Ishikawa (cell line): Measurements from ENCODE around the gene ATP9A.

Experiments
- CEBPB ChIP-seq: IDR thresholded peaks from 2 replicates; pipeline ENCODE4 v1.6.1; 2012
- CREB1 ChIP-seq: IDR thresholded peaks from 2 replicates; pipeline ENCODE4 v1.6.1; 2012; ENCODE audit warnings: low read depth
- REST ChIP-seq: IDR thresholded peaks from 2 replicates; pipeline ENCODE4 v1.6.1; 2012; ENCODE audit warnings: low read depth, mild to moderate bottlenecking
- TAF1 ChIP-seq: IDR thresholded peaks from 2 replicates; pipeline ENCODE4 v1.6.1; 2012; ENCODE audit warnings: low read depth, mild to moderate bottlenecking
- TCF12 ChIP-seq: IDR thresholded peaks from 2 replicates; pipeline ENCODE4 v1.6.1; 2012; ENCODE audit warnings: low read depth
- YY1 ChIP-seq: IDR thresholded peaks from 2 replicates; pipeline ENCODE4 v1.6.1; 2012; ENCODE audit warnings: low read depth
- ZBTB7A ChIP-seq: IDR thresholded peaks from 2 replicates; pipeline ENCODE4 v1.6.1; 2012; ENCODE audit warnings: low read depth
- TF ChIP-seq, protein P1 (sequence below): IDR thresholded peaks from 2 replicates; pipeline ENCODE4 v1.6.1; 2012
- TF ChIP-seq, protein P2 (sequence below): IDR thresholded peaks from 2 replicates; pipeline ENCODE4 v1.6.1; 2012

DNA sequence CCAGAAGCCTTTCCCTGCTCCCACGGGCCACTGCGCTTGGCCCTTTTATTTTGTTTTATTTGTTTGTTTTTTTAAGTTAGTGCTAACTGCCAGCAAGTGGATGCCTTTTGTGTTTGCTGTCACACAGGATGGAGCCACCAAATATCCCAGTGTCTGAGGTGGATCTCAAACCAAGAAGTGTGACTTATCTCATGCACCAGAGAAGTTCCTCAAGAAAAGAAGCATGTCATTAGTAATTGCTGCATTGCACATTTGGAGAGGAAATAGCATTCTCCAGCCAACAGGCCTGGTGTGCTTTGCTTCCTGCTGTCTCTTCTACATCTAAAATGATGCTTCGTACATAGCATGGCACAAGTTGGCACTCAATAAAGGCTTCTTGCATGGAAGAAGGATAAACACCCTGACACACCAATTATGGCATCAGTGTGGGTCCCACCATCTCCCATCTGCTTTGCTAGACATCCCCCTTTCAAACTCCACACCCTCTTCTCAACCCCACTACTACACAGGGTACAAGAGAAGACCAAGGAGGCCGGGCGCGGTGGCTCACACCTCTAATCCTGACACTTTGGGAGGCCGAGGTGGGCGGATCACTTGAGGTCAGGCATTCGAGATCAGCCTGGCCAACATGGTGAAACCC lies 1.9 kb upstream of the ATP9A start:
- no peak for TF ChIP-seq TCF12
- TF ChIP-seq CEBPB: no peak
- TF ChIP-seq YY1: no peak
- TF ChIP-seq CREB1: no peak
- TF ChIP-seq, protein P1, sequence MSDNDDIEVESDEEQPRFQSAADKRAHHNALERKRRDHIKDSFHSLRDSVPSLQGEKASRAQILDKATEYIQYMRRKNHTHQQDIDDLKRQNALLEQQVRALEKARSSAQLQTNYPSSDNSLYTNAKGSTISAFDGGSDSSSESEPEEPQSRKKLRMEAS: no peak
- no peak for TF ChIP-seq TAF1
- no peak for TF ChIP-seq ZBTB7A
- TF ChIP-seq, protein P2, sequence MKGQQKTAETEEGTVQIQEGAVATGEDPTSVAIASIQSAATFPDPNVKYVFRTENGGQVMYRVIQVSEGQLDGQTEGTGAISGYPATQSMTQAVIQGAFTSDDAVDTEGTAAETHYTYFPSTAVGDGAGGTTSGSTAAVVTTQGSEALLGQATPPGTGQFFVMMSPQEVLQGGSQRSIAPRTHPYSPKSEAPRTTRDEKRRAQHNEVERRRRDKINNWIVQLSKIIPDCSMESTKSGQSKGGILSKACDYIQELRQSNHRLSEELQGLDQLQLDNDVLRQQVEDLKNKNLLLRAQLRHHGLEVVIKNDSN: no peak
- TF ChIP-seq REST: no peak
